ENCODE results near the gene EML6. TPM values are rescaled to one million over a fixed set of nuclear protein-coding genes. Genes with fewer than 3 reads are reported as not detected.

Gene EML6
- total RNA-seq, 1 experiment from 2014 or later, result 6.6 TPM

- TF ChIP-seq, protein P1, sequence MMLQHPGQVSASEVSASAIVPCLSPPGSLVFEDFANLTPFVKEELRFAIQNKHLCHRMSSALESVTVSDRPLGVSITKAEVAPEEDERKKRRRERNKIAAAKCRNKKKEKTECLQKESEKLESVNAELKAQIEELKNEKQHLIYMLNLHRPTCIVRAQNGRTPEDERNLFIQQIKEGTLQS (IDR thresholded peaks at IDR 0.05), result no peak
- TF ChIP-seq SP1 (IDR thresholded peaks at IDR 0.05; ENCODE audit: low read depth), result no peak
- no peak for TF ChIP-seq EZH2 (IDR thresholded peaks at IDR 0.05)
- no peak for TF ChIP-seq CBX3 (IDR thresholded peaks at IDR 0.05; ENCODE audit: low read depth)
- TF ChIP-seq YY1 (IDR thresholded peaks at IDR 0.05; ENCODE audit: extremely low read depth, insufficient replicate concordance, low read depth, low read length), result no peak
- no peak for TF ChIP-seq ZNF274 (IDR thresholded peaks at IDR 0.05; ENCODE audit: low read depth, low read length)
- no peak for TF ChIP-seq EGR1 (IDR thresholded peaks at IDR 0.05; ENCODE audit: low read depth)
- TF ChIP-seq JUND (IDR thresholded peaks at IDR 0.05), result no peak
- TF ChIP-seq CEBPB (IDR thresholded peaks at IDR 0.05; ENCODE audit: low read depth), result no peak
- TF ChIP-seq MAX (IDR thresholded peaks at IDR 0.05), result no peak
- no peak for TF ChIP-seq TCF7L2 (IDR thresholded peaks at IDR 0.05; ENCODE audit: borderline replicate concordance, extremely low read depth, insufficient read depth, insufficient read length)
- TF ChIP-seq EZH2phosphoT487 (IDR thresholded peaks at IDR 0.05; ENCODE audit: borderline replicate concordance), result no peak
- TF ChIP-seq POLR2A (IDR thresholded peaks at IDR 0.05; ENCODE audit: borderline replicate concordance, extremely low read depth, insufficient read depth, insufficient read length), result no peak
- no peak for TF ChIP-seq SRF (IDR thresholded peaks at IDR 0.05; ENCODE audit: low read depth)
- TF ChIP-seq RAD21 (IDR thresholded peaks at IDR 0.05; ENCODE audit: low read depth), result no peak
- TF ChIP-seq FOSL1 (IDR thresholded peaks at IDR 0.05; ENCODE audit: low read depth), result no peak
- no peak for TF ChIP-seq SIN3A (IDR thresholded peaks at IDR 0.05; ENCODE audit: low read depth)
- TF ChIP-seq, protein P2, sequence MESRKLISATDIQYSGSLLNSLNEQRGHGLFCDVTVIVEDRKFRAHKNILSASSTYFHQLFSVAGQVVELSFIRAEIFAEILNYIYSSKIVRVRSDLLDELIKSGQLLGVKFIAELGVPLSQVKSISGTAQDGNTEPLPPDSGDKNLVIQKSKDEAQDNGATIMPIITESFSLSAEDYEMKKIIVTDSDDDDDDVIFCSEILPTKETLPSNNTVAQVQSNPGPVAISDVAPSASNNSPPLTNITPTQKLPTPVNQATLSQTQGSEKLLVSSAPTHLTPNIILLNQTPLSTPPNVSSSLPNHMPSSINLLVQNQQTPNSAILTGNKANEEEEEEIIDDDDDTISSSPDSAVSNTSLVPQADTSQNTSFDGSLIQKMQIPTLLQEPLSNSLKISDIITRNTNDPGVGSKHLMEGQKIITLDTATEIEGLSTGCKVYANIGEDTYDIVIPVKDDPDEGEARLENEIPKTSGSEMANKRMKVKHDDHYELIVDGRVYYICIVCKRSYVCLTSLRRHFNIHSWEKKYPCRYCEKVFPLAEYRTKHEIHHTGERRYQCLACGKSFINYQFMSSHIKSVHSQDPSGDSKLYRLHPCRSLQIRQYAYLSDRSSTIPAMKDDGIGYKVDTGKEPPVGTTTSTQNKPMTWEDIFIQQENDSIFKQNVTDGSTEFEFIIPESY (IDR thresholded peaks at IDR 0.05; ENCODE audit: extremely low read depth, insufficient replicate concordance, low read length), result no peak
- no peak for TF ChIP-seq POLR2AphosphoS5 (IDR thresholded peaks at IDR 0.05; ENCODE audit: low read depth, low read length)
- TF ChIP-seq CTCF (IDR thresholded peaks at IDR 0.05 in 2 of 3, conservative IDR thresholded peaks at IDR 0.05 in 1 of 3; ENCODE audit: borderline replicate concordance in 1 of 3, insufficient read depth in 1 of 3, low read depth in 2 of 3, low read length in 2 of 3), result no peak
- Histone ChIP-seq H3K4me2 (ENCODE audit: low read length) (no peak overlapping the region), H3K4me3 (replicated peaks in 1 of 2; ENCODE audit: low read depth in 1 of 2, low read length in 2 of 2) (no peak overlapping the region), H3K9me2 (ENCODE audit: insufficient read depth) (no peaks in the 10 kb centered on the region), H3K27me3 (ENCODE audit: insufficient read depth, low read length) (no peaks in the 10 kb centered on the region), H3K36me3 (ENCODE audit: control insufficient read depth in 1 of 2, insufficient read depth in 2 of 2, low read length in 2 of 2) (no peaks in the 10 kb centered on the region), H3K4me1 (ENCODE audit: control insufficient read depth in 1 of 2, insufficient read depth in 2 of 2, low read length in 2 of 2) (no peaks in the 10 kb centered on the region), H2AFZ (ENCODE audit: low read depth, low read length, poor library complexity, severe bottlenecking) (no peak overlapping the region), H3K9ac (ENCODE audit: low read length) (no peak overlapping the region), H3K9me3 (ENCODE audit: control insufficient read depth in 1 of 2, insufficient read depth in 1 of 2, low read depth in 1 of 2, low read length in 2 of 2) (no peaks in the 10 kb centered on the region; a peak in 1 of 4 replicates), H4K20me1 (ENCODE audit: insufficient read depth) (no peaks in the 10 kb centered on the region), H3K27ac (ENCODE audit: low read depth, low read length) (no peak overlapping the region), H3K79me2 (ENCODE audit: insufficient read depth, low read length) (no peaks in the 10 kb centered on the region)
- no peak for DNase-seq (ENCODE audit: low read depth, low spot score)
- intact Hi-C loops (cut with micrococcal nuclease), result no loop called here
- POLR2A ChIA-PET, result no interaction called here
- BruUV-seq (replicated peaks), result no TSS peak
- no peak for ATAC-seq
- RAD21 ChIA-PET (ENCODE audit: low non-redundant PET in 1 of 2, low total read pairs in 2 of 2, uncharacterized antibody in 2 of 2, unreplicated experiment in 2 of 2), result no interaction called here
- CTCF ChIA-PET, result no interaction called here
These were observed 22.4 kb upstream of the EML6 start for GRCh38 chr2:54701029-54701428.

Measured in HCT116 (cell line).